AG04450 (cell line): Measurements from ENCODE around the gene THEM4. TPM values are rescaled to one million over a fixed set of nuclear protein-coding genes. Genes with fewer than 3 reads are reported as not detected.

Experiments used
- CTCF ChIA-PET: fragments of 300-600, 350-600 bp; formaldehyde crosslinking; extraction: SDS; loops from one replicate; lab custom pipeline; 2022; ENCODE audit warnings: antibody characterized with exemption, inconsistent platforms; lab: Charles Lee
- POLR2A ChIA-PET: fragments of 350-600 bp; formaldehyde crosslinking; extraction: SDS; loops from one replicate; lab custom pipeline; 2021; ENCODE audit warnings: antibody characterized with exemption, inconsistent platforms; lab: Yijun Ruan, JAX
- DNase-seq: peaks from one replicate; pipeline ENCODE4 v3.0.0-alpha.2; 2011; ENCODE audit warnings: low read depth, low spot score
- H3K27ac ChIP-seq: one replicate; pipeline ENCODE4 v1.5.1; 2012; ENCODE audit warnings: low read depth, low read length, control low read depth
- H3K27me3 ChIP-seq: one replicate; pipeline ENCODE4 v1.6.0; 2012; ENCODE audit warnings: low read length; ENCODE audit not compliant: control insufficient read depth, insufficient read depth
- H3K4me3 ChIP-seq: 2 replicates; pipeline ENCODE4 v1.5.1; 2011; ENCODE audit warnings: mild to moderate bottlenecking, low read depth, low read length, control low read depth
- H3K9me3 ChIP-seq: 2 replicates; pipeline ENCODE4 v1.5.1; 2012; ENCODE audit warnings: low read length; ENCODE audit not compliant: control insufficient read depth, insufficient read depth
- CTCF ChIP-seq: IDR thresholded peaks from 2 replicates; pipeline ENCODE4 v1.5.1; 2011; ENCODE audit warnings: low read depth, low read length, control low read depth, inconsistent platforms
- polyA plus RNA-seq: library from polyadenylated mRNA; depleted of rRNA; stranded (reverse); fragments of >200 nt; gene quantifications from 2 replicates; pipeline ENCODE4 v1.2.3, GENCODE V29; 2011

The THEM4 gene
- polyA plus RNA-seq, 1 experiment, result 24.8 TPM

GRCh38 chr1:151942882-151943281 is 33.6 kb upstream of the THEM4 start:
- Histone ChIP-seq H3K4me3 (no peak overlapping the region), H3K9me3 (no peaks in the 10 kb centered on the region), H3K27ac (no peak overlapping the region), H3K27me3 (no peaks in the 10 kb centered on the region)
- no peak for DNase-seq
- ChIA-PET CTCF (interaction anchor here (1.6 to 3.7 kb wide), 2 partner anchors 9 to 58 kb away, joined by 5 to 23 read pairs; no protein-coding TSS in a partner anchor), POLR2A (no interaction called here)
- TF ChIP-seq CTCF, result no peak

- H3K27me3 ChIP-seq, result no peaks in the 10 kb centered on the region
- CTCF ChIA-PET, result interaction anchor here (0.7 to 3.7 kb wide), 5 partner anchors 10 to 93 kb away, joined by 3 to 23 read pairs (median 4); no protein-coding TSS in a partner anchor
- DNase-seq, result no peak
- H3K4me3 ChIP-seq, result no peak overlapping the region
- no peak overlapping the region for H3K27ac ChIP-seq
- POLR2A ChIA-PET, result interaction anchor here (0.8 to 1.5 kb wide), 2 partner anchors 31 to 52 kb away, joined by 3 to 5 read pairs; partner anchors contain the start of gene THEM4
- TF ChIP-seq CTCF, result no peak
- H3K9me3 ChIP-seq, result no peaks in the 10 kb centered on the region
Observed at GRCh38 chr1:151940541-151940940, 31.2 kb upstream of the THEM4 start.

- no peak for DNase-seq
- no peak for TF ChIP-seq CTCF
- POLR2A ChIA-PET, result no interaction called here
- CTCF ChIA-PET, result interaction anchor here (1.0 to 3.7 kb wide), 4 partner anchors 57 to 94 kb away, joined by 3 to 23 read pairs (median 6); no protein-coding TSS in a partner anchor
- no peak overlapping the region for H3K27ac ChIP-seq
- no peak overlapping the region for H3K4me3 ChIP-seq
- H3K9me3 ChIP-seq, result no peaks in the 10 kb centered on the region
- H3K27me3 ChIP-seq, result no peaks in the 10 kb centered on the region
Observed at GRCh38 chr1:151939779-151940178, 30.5 kb upstream of the THEM4 start.

GRCh38 chr1:151939141-151939540 is 29.8 kb upstream of the THEM4 start:
- no peak for TF ChIP-seq CTCF
- no peak overlapping the region for H3K4me3 ChIP-seq
- DNase-seq, result no peak
- H3K9me3 ChIP-seq, result no peaks in the 10 kb centered on the region
- ChIA-PET CTCF (interaction anchor here (1.0 to 1.9 kb wide), 6 partner anchors 29 to 95 kb away, joined by 3 to 9 read pairs (median 4); no protein-coding TSS in a partner anchor), POLR2A (no interaction called here)
- no peak overlapping the region for H3K27ac ChIP-seq
- H3K27me3 ChIP-seq, result no peaks in the 10 kb centered on the region

GRCh38 chr1:151936653-151937052 is 27.3 kb upstream of the THEM4 start:
- no peaks in the 10 kb centered on the region for H3K9me3 ChIP-seq
- POLR2A ChIA-PET, result no interaction called here
- H3K4me3 ChIP-seq, result no peak overlapping the region
- no peak for DNase-seq
- no peak overlapping the region for H3K27ac ChIP-seq
- peaks cover 7% of the 10 kb centered on the region for H3K27me3 ChIP-seq
- TF ChIP-seq CTCF, result no peak
- CTCF ChIA-PET, result interaction anchor here (1.0 to 8.1 kb wide), 8 partner anchors 9 to 81 kb away, joined by 3 to 251 read pairs (median 10); no protein-coding TSS in a partner anchor
